Lower leg skin (tissue), 4 donors: ENCODE measurements around the gene CDC42. TPM values are rescaled to one million over a fixed set of nuclear protein-coding genes. Genes with fewer than 3 reads are reported as not detected.

Experiments
- DNase-seq, 2 donors: peaks; one replicate each; pipeline ENCODE4 v3.0.0-alpha.2; 2019; ENCODE audit warnings: low spot score in 2 of 2
- H3K4me3 ChIP-seq: fragments of 200-600 bp; sonication (generic); 2 replicates; pipeline ENCODE4 v1.5.1; 2017; ENCODE audit warnings: mild to moderate bottlenecking, low read depth; ENCODE audit not compliant: poor library complexity, severe bottlenecking
- CTCF ChIP-seq, 3 donors: fragments of 450-650 bp; IDR thresholded peaks; one replicate each; pipeline ENCODE4 v1.5.1; 2016; ENCODE audit warnings: antibody characterized with exemption in 3 of 3, mild to moderate bottlenecking in 3 of 3, moderate library complexity in 2 of 3
- POLR2A ChIP-seq, 2 donors: fragments of 450-650 bp; IDR thresholded peaks; one replicate each; pipeline ENCODE4 v1.6.1; 2016 to 2017; ENCODE audit warnings: antibody characterized with exemption in 2 of 2, mild to moderate bottlenecking in 1 of 2, moderate library complexity in 1 of 2
- WGBS, 2 donors: methylation state at CpG; one replicate each; pipeline ENCODE4 v1.1.5; 2018; 5-methylcytosine and 5-hydroxymethylcytosine counted together
- intact Hi-C: fragments of 100-400 bp; cut with DNase I; formaldehyde crosslinking; loops from one replicate; pipeline ENCODE4 v1.15.0; 2023; ENCODE audit warnings: low total_unique reads
- total RNA-seq, 4 donors: library from RNA; depleted of rRNA; stranded (reverse); fragments of >200 nt; gene quantifications; one replicate each; pipeline ENCODE4 v1.1.0, GENCODE V29; 2016

The CDC42 gene
- total RNA-seq, 4 donors from 2014 or later = 162 to 226 (median 203) TPM

DNA sequence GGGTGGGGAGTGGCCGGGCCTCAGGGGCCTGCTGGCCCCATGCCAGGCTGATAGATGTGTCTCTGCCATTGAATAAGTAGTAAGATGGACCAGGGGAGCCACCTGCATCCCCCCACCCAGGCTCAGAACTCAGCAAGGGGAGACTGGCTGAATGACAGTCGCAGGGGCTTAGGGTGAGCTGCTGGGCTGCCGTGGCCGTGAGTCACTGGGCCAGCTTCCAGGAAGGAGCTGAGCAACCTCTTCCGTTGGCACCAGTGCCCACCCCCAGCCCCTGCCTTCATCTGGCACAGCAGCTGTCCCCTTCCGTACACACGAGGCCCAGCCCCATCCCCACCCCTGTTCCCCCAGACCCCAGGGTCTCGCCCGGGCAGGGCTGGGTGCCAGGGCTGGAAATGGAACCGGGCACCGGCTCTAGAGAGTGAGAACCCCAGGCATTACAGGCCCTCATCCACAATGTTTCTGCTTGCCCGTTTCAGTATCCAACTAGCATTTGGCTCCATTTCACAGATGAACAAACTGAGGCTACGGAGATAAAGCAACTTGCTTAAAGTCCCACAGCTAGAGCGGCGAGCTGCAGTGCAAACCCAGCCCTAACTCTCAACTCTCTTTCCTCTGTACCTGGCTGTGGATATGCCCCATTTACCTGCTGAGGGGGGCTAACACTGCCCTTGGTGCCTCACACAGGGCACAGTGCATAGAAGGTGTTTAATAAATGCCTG, 80.2 kb downstream of the CDC42 start:
- intact Hi-C loops = loop anchor here (10.0 kb wide), 1 partner anchor 142 kb away; no protein-coding TSS in a partner anchor
- DNase-seq = no peak

GRCh38 chr1:22133247-22133930, 80.9 kb downstream of the CDC42 start:
- TF ChIP-seq POLR2A (IDR thresholded peaks at IDR 0.05) (no peak), CTCF (IDR thresholded peaks at IDR 0.05) (no peak)

More for the DNA sequence above, 80.2 kb downstream of the CDC42 start:
- no peak for TF ChIP-seq CTCF (IDR thresholded peaks at IDR 0.05)
- no peak for TF ChIP-seq POLR2A (IDR thresholded peaks at IDR 0.05)
- 26 to 57% methylated on average over 11 to 15 of the region's 15 CpGs for WGBS, 2 donors
- no peak overlapping the region for H3K4me3 ChIP-seq

GRCh38 chr1:22133931-22134324, 81.4 kb downstream of the CDC42 start:
- TF ChIP-seq POLR2A (IDR thresholded peaks at IDR 0.05) (no peak), CTCF (IDR thresholded peaks at IDR 0.05) (no peak)
- no peak for DNase-seq
- intact Hi-C loops = loop anchor here (10.0 kb wide), 1 partner anchor 141 kb away; no protein-coding TSS in a partner anchor

More at GRCh38 chr1:22133247-22133930, 80.9 kb downstream of the CDC42 start:
- H3K4me3 ChIP-seq = no peak overlapping the region
- intact Hi-C loops = loop anchor here (10.0 kb wide), 1 partner anchor 141 kb away; no protein-coding TSS in a partner anchor
- DNase-seq = no peak
- 50 to 62% methylated on average over 14 of the region's 16 CpGs for WGBS, 2 donors

GRCh38 chr1:22137004-22137720, 84.7 kb downstream of the CDC42 start:
- intact Hi-C loops = loop anchor here (10.0 kb wide), 1 partner anchor 138 kb away; no protein-coding TSS in a partner anchor
- TF ChIP-seq POLR2A (IDR thresholded peaks at IDR 0.05) (no peak), CTCF (IDR thresholded peaks at IDR 0.05) (no peak)
- peak in 1 of 2 donors; percentile 46 for DNase-seq
- H3K4me3 ChIP-seq = no peak overlapping the region
- WGBS, 2 donors = 45 to 49% methylated on average over 11 to 16 of the region's 16 CpGs

More at GRCh38 chr1:22133931-22134324, 81.4 kb downstream of the CDC42 start:
- H3K4me3 ChIP-seq = no peak overlapping the region
- 31 to 55% methylated on average over 15 of the region's 15 CpGs for WGBS, 2 donors

DNA sequence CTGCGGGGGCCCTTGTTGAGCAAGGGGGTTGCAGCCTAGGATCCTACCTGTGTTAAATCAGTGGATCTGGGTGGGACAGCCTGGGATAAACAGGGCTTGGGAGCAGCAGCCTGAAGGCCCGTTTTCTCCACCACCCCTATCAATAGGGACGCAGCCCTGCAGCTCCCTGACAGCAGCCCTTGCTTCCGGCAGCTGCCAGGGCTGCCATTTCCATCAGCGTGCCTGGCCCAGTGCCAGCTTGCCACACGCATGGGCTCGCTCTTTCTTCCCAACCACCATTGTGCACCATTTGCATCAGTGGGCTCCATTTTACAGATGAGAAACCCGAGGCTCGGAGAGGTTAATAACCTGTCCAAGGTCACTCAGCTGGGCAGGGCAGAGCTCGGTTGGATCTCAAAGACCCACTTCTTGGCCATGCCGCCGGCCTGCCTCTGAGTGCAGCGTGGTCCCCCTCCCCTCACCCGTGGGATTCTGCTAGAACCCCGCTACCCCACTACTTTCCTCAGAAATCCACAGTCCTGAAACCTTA, 86.6 kb downstream of the CDC42 start:
- H3K4me3 ChIP-seq = no peak overlapping the region
- intact Hi-C loops = loop anchor here (10.0 kb wide), 1 partner anchor 136 kb away; no protein-coding TSS in a partner anchor
- TF ChIP-seq CTCF (IDR thresholded peaks at IDR 0.05) (no peak), POLR2A (IDR thresholded peaks at IDR 0.05) (no peak)
- 55 to 56% methylated on average over 15 of the region's 15 CpGs for WGBS, 2 donors
- no peak for DNase-seq
